Osteocyte (in vitro differentiated cells): ENCODE measurements around the gene ADAM10. TPM values are rescaled to one million over a fixed set of nuclear protein-coding genes. Genes with fewer than 3 reads are reported as not detected.

Source experiments
- DNase-seq: peaks from one replicate; pipeline ENCODE4 v3.0.0; 2021; ENCODE audit warnings: mixed read lengths; ENCODE audit not compliant: unreplicated experiment; ENCODE audit errors: extremely low spot score
- H3K27ac Mint-ChIP-seq: one replicate; pipeline ENCODE4 v1.8.0; 2021; ENCODE audit warnings: mild to moderate bottlenecking, mixed read lengths; ENCODE audit not compliant: unreplicated experiment
- H3K27me3 Mint-ChIP-seq: one replicate; pipeline ENCODE4 v1.8.0; 2021; ENCODE audit warnings: mixed read lengths; ENCODE audit not compliant: unreplicated experiment
- H3K36me3 Mint-ChIP-seq: one replicate; pipeline ENCODE4 v1.8.0; 2021; ENCODE audit warnings: mixed read lengths; ENCODE audit not compliant: unreplicated experiment
- H3K4me1 Mint-ChIP-seq: one replicate; pipeline ENCODE4 v1.8.0; 2021; ENCODE audit warnings: mixed read lengths; ENCODE audit not compliant: unreplicated experiment
- H3K4me3 Mint-ChIP-seq: one replicate; pipeline ENCODE4 v1.8.0; 2021; ENCODE audit warnings: mild to moderate bottlenecking, moderate library complexity, mixed read lengths; ENCODE audit not compliant: unreplicated experiment
- H3K9me3 Mint-ChIP-seq: one replicate; pipeline ENCODE4 v1.8.0; 2021; ENCODE audit warnings: mixed read lengths; ENCODE audit not compliant: unreplicated experiment
- CTCF ChIP-seq: fragments of 200-600 bp; sonication (generic); IDR thresholded peaks from 2 replicates; pipeline ENCODE4 v1.5.0; 2021; ENCODE audit warnings: antibody characterized with exemption, mild to moderate bottlenecking, moderate library complexity
- total RNA-seq: library from RNA; stranded (reverse); gene quantifications from 2 replicates; pipeline ENCODE4 v1.2.1, GENCODE V29; 2021

Gene ADAM10
- total RNA-seq, 1 donor from 2014 or later: 169 TPM

GRCh38 chr15:58649175-58649574 lies 100.3 kb downstream of the ADAM10 start:
- H3K9me3 Mint-ChIP-seq: no peaks in the 10 kb centered on the region
- H3K36me3 Mint-ChIP-seq: peaks cover 29% of the 10 kb centered on the region
- no peaks in the 10 kb centered on the region for H3K4me1 Mint-ChIP-seq
- H3K4me3 Mint-ChIP-seq: no peak overlapping the region
- DNase-seq: no peak
- H3K27me3 Mint-ChIP-seq: no peaks in the 10 kb centered on the region
- no peak for TF ChIP-seq CTCF
- no peak overlapping the region for H3K27ac Mint-ChIP-seq

- TF ChIP-seq CTCF: no peak
- H3K36me3 Mint-ChIP-seq: peaks cover 25% of the 10 kb centered on the region
- no peak overlapping the region for H3K27ac Mint-ChIP-seq
- no peaks in the 10 kb centered on the region for H3K9me3 Mint-ChIP-seq
- H3K4me1 Mint-ChIP-seq: peaks cover 6% of the 10 kb centered on the region
- DNase-seq: no peak
- H3K27me3 Mint-ChIP-seq: no peaks in the 10 kb centered on the region
- no peak overlapping the region for H3K4me3 Mint-ChIP-seq
Measured at GRCh38 chr15:58643996-58644395, 105.5 kb downstream of the ADAM10 start.

- Mint-ChIP-seq H3K4me1 (peaks cover 6% of the 10 kb centered on the region), H3K4me3 (no peak overlapping the region), H3K27ac (no peak overlapping the region), H3K27me3 (no peaks in the 10 kb centered on the region), H3K36me3 (peaks cover 37% of the 10 kb centered on the region), H3K9me3 (no peaks in the 10 kb centered on the region)
- TF ChIP-seq CTCF: no peak
- no peak for DNase-seq
Measured at GRCh38 chr15:58641660-58642059, 107.8 kb downstream of the ADAM10 start.

GRCh38 chr15:58639992-58640391 lies 109.5 kb downstream of the ADAM10 start:
- H3K27ac Mint-ChIP-seq: no peak overlapping the region
- no peaks in the 10 kb centered on the region for H3K9me3 Mint-ChIP-seq
- peaks cover 6% of the 10 kb centered on the region for H3K4me1 Mint-ChIP-seq
- no peaks in the 10 kb centered on the region for H3K27me3 Mint-ChIP-seq
- no peak for TF ChIP-seq CTCF
- peaks cover 35% of the 10 kb centered on the region for H3K36me3 Mint-ChIP-seq
- no peak for DNase-seq
- H3K4me3 Mint-ChIP-seq: no peak overlapping the region

- Mint-ChIP-seq H3K27me3 (no peaks in the 10 kb centered on the region), H3K9me3 (no peaks in the 10 kb centered on the region), H3K4me3 (no peak overlapping the region), H3K4me1 (peaks cover 6% of the 10 kb centered on the region), H3K36me3 (peaks cover 39% of the 10 kb centered on the region), H3K27ac (no peak overlapping the region)
- no peak for DNase-seq
- TF ChIP-seq CTCF: no peak
Measured at GRCh38 chr15:58639002-58639756, 110.3 kb downstream of the ADAM10 start.
